HG02610 (cell line): ENCODE results near the gene RPLP2.

Experiments used
- ATAC-seq: cut with Tn5 transposase; IDR thresholded peaks from one replicate; pipeline ENCODE4 v1.9.1; 2021; ENCODE audit warnings: mild to moderate bottlenecking, moderate library complexity; ENCODE audit not compliant: unreplicated experiment

Gene RPLP2

GRCh38 chr11:773425-773824 is 36.3 kb upstream of the RPLP2 start:
- no peak for ATAC-seq

- no peak for ATAC-seq
Observed at GRCh38 chr11:773830-774229, 35.9 kb upstream of the RPLP2 start.

- no peak for ATAC-seq
Observed at GRCh38 chr11:774873-775592, 34.7 kb upstream of the RPLP2 start.

GRCh38 chr11:776263-776560 is 33.6 kb upstream of the RPLP2 start:
- ATAC-seq, result no peak

GRCh38 chr11:776561-777287 is 33.0 kb upstream of the RPLP2 start:
- ATAC-seq, result peak; percentile 18

GRCh38 chr11:777288-778255 is 32.2 kb upstream of the RPLP2 start, which contains the start of gene GATD1:
GATD1 (minus strand) TSS chr11:777487; CDS start chr11:777462, 25 bp downstream.
- ATAC-seq, result peak; percentile 67

- ATAC-seq, result no peak
Observed at GRCh38 chr11:778976-779954, 30.5 kb upstream of the RPLP2 start.

GRCh38 chr11:779955-780532 is 29.7 kb upstream of the RPLP2 start:
- no peak for ATAC-seq

GRCh38 chr11:782264-783174 is 27.2 kb upstream of the RPLP2 start:
- no peak for ATAC-seq

- no peak for ATAC-seq
Observed at GRCh38 chr11:783581-784015, 26.2 kb upstream of the RPLP2 start.

GRCh38 chr11:786235-787083 is 23.3 kb upstream of the RPLP2 start:
- no peak for ATAC-seq

- no peak for ATAC-seq
Observed at GRCh38 chr11:787084-787675, 22.6 kb upstream of the RPLP2 start.

- no peak for ATAC-seq
Observed at GRCh38 chr11:788009-788640, 21.6 kb upstream of the RPLP2 start.

- no peak for ATAC-seq
Observed at GRCh38 chr11:788953-789940, 20.5 kb upstream of the RPLP2 start.

GRCh38 chr11:789943-790342 is 19.8 kb upstream of the RPLP2 start, which contains the start of gene CEND1:
CEND1 (minus strand) TSS chr11:790090; CDS start chr11:788576, 1,514 bp downstream.
- no peak for ATAC-seq
